NCI-H345 (cell line): ENCODE measurements around the gene IMPA2.
"Not testable (repeated sequence)": the region's sequence is repeated elsewhere in the genome, so short reads cannot be mapped to it uniquely, and the experiment has no call there.

ENCODE experiments used
- DNase-seq: peaks from one replicate; lab custom pipeline; 2025; lab: John Stamatoyannopoulos, UW

The IMPA2 gene

DNA sequence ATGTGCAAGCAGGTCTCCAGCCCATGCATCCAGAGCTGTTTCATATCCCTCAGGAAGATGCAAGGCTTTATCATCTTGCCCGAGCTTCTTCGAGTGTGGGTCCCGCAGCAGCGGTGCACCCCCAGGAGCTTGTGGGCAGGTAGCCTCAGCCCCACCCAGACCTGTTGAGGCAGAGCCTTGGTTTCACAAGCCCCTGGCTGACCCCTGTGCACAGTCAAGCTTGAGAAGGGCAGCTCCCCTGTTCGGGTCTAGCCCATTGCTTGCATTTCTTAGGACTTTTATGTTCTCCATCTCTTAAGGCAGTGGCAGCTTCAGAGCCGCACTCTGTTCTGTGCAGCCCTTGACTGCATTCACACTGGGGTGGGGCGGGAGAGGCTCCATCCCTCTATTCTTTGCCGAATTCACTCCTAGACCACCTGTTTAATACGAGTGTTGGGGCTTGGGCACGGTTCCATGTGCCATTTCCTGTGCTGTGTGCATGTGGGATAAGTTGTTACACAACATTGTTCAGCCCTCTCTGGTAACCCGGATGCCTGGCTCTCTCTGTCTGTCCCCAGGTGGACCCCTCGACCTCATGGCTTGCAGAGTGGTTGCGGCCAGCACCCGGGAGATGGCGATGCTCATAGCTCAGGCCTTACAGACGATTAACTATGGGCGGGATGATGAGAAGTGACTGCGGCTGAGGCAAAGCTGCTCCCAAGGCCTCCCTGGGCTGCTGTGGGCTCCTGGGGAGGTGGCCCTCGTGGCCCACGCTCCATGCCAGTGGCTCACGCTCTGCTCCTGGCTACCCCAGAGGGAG, 48.7 kb downstream of the IMPA2 start:
- DNase-seq, result no peak

DNA sequence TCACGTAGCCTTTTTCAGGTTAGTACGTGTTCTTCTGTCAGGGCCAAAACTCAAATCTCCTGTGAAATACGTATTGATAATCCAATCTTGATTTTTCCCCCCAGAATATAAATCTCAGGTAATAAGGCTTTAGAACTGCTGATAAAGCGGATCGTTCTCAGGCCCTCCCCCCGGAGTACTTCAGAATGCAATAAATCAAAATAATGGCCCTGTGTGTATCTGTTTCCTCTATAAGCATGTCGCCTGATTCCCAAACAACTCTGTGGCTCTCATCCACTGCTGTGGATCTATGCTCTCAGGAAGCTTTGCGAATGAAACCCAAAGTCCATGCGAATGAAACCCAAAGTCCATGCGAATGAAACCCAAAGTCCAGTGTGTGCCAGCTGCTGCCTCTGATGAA, 49.4 kb downstream of the IMPA2 start:
- no peak for DNase-seq

- no peak for DNase-seq
Observed at GRCh38 chr18:12031181-12031580, 49.9 kb downstream of the IMPA2 start.

DNA sequence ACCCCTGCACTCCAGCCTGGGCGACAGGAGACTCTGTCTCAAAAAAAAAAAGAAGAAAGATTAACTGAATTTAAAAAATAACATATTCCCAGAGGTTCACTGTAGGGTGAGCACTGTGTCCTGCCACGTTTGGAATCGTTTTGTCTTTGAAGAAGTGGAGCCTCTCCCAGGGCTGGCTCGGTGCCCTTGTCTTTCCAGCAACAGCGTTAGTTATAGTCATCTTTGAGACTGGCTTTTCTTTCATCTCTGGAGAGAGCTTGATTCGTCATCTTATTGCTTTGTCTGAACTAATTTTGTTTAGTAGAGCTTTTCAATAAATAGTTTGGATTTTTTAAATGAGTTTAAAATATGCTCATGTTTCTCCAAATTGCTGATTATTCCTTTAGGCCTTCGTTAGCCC, 50.5 kb downstream of the IMPA2 start:
- no peak for DNase-seq

GRCh38 chr18:12032786-12033642, 51.7 kb downstream of the IMPA2 start:
- no peak for DNase-seq

DNA sequence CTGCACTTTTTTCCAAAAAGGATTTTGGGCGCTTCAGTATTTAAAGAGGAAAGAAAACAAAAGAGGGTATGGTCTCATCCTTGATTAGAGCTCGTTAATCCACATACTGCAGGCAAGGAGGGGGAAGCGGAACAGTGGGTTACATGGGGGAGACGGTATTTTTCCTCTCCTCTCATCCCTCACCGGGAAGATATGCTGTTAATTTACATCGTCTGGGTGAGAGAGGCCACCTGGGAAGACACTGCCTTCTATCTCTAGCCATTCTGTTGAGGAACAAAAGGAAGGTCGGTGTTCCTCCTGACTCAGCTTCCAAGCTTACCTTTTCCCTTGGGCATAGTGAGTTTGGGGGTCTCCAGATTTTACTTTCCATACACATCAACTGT, 52.3 kb downstream of the IMPA2 start:
- no peak for DNase-seq

GRCh38 chr18:12034241-12035100, 53.2 kb downstream of the IMPA2 start:
- DNase-seq, result no peak

- no peak for DNase-seq
Observed at GRCh38 chr18:12035481-12035880, 54.2 kb downstream of the IMPA2 start.

DNA sequence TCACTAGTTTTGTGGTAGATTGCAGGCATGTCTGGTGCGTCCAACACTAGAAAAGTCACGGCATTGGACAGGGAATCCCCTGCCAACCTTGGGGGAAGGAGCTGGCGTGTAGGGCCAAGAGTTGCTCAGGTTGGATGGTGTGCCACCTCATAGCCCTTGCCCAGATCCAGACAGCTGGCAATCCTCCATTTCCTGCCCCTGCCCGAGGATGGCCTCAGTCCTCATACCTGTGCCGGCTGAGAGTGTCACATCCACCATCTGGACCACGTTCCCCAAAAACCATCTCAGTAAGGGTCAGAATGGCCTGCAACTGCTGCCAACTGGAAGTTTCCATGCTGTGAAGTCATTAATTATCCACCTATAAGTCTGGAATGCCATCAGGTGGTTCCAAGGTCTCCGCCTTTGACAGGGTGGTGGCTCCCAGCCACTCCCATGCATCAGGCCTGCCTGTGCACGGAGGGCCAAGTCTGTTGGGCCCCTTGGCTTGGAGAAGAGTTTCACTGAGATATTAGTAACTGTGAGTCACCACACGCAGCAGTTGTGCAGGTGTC, 55.0 kb downstream of the IMPA2 start:
- no peak for DNase-seq

DNA sequence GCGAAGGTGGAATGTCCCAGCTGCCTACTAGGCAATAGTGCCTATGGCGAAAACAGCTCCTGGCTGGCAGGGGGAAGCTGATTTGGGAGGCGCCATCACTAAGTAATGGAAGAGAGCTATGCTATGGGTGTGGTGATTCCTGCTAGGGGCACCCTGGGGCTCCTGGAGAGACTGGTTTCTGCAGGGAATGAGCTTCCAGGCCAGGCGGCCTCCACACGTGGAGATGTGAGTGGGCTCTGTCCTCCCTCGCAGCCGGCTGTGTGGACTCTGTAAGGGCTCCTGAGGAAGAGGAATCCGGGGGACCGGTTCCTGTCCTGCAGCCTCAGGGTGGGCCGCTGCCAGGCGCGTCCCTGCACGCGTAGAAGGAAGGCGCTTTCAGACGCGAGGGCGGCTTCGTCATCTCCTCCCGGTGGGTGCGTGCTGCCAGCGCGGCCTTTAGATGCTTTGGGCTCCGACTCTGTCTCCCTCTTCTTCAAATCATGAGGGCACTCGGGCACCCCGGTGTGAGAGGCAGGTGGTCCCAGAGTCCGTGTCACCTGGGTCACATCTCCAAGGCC, 56.9 kb downstream of the IMPA2 start:
- DNase-seq, result no peak

DNA sequence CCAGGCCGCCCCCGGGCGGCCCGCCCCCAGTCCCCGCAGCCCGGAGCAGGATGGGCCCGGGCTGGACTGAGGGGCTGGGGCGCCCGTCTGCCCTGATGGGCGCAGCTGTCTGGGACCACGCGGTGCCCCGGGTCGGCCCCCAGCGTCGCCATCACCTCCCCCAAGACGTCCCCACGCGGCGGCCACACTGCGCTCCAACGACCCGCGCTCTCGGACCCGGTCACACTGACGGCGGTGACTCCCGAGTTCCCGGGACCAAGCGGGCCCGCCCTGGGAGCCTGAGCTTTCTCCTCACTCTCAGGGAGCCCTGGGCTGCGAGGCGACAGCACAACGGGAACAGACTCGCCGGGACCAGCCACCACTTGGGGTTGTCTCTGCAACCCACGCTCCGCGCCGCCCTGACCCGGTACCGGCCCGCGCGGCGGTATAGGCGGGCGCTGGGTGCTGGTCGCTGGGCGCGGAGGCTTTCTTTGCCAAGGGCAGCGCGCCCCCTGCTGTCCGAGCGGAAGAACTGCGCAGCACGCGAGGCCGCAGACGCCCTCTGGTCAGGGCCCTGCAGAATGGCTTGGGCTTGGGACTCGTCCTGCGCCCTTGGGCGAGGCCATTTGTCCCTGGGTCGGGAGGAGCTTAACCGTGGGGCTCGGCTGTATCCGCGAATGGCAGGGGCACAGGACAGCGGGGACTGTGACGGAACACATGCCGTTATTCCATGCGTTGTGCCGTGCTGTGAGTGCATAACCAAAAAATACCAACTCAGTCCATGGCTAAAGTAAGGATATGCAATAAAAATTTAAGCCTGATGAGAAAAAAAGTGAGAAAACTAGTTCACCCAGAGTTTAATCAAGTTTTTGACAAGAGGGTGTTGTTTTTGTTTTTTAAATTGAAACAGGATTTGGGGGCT, 57.6 kb downstream of the IMPA2 start:
- DNase-seq, result peak; percentile 74

DNA sequence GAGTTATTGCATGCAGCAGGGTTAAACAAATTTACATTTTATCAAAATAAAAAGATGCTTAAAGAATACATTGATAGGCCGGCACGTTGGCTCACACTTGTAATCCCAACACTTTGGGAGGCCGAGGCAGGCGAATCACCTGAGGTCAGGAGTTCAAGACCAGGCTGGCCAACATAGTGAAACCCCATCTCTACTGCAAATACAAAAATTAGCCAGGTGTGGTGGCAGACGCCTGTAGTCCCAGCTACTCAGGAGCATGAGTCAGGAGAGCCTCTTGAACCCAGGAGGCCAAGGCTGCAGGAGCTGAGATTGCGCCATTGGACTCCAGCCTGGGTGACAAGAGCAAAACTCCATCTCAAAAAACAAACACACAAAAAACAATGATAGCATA, 58.2 kb downstream of the IMPA2 start:
- DNase-seq, result not testable (repeated sequence)

DNA sequence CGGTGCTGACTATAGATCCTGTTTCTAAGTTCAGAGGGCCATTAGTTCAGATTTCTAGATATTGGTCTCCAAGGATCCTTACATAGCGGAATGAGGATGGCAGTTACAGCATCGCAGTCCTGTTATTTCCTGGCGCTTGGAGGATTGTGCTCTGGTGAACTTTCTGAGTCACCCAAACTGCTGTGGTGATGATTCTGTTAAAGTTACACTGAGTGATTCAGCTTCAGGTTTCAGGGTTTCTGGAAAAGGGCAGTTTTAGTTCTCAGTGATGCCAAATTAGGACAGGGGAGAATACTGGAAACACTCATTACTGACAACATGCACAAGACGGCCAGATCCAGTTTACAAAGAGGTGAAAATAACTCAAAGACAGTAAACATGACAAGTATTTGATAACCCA, 60.3 kb downstream of the IMPA2 start:
- no peak for DNase-seq

DNA sequence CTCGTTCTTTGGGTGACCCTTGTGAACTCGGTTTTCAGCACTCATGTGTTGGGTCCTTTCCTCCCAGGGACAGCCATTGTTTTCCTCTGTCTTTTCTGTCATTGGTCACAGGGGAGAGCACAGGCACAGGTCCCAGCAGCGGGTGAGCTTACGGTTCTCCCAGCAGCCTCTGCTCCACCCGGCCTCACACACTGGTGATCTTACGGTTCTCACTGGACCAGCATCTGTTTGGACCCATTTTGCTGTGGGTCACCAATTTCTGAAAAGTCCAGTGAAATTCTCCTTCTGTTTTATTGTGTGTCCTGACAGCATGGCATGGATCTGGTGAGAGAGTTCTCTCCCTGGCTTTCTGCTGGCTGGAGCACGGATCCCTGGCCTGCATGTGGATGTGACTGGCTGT, 62.5 kb downstream of the IMPA2 start:
- DNase-seq, result no peak

DNA sequence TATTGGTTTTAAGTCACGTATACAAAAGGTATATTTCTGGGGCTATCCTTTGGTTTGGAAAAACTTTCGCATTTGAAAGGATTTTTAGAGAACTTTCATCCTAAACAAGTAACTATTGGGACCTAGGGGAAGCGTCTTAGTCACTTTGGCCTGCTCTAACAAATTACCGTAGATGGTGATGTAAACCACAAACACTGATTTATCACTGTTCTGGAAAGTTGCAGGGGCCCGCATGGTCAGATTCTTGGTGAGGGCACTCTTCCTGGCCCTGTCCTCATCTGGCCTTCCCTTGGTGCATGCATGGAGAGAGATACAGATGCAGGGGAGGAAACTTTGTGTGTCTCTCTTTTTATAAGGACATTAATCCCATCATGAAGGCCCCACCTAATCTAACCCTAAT, 63.3 kb downstream of the IMPA2 start:
- no peak for DNase-seq

DNA sequence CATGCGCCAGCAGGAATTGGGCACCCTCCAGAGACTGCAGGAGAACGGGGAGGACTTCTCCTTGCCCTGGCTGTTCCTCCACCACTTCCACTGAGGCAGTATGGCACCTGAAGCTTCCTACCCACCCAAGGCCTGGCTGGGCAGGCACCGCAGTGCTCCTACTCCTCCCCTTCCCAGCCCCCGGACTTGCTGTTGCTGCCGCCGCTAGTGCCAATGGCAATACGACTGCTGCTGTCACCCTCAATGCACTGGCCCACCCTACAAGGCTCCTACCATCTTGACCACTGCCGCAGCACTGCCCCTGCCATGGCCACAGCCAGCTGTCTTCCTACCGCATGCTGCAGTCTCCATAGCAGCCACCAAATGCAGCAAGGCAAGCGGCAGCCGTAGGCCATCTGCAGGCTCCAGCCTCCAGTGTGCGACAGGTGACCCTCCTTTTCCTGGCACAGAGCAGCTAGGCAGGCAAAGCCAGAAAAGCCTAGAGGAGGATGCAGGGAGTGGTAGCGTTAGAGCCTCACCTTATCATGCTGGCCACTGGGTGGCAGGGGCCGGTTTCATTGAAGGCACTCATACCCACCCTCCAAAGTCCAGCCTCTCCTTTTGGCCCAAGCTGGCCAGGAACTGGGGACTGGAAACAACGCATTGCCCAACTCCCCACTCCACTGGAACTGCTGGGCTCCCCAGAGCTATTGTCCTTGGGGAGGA, 64.9 kb downstream of the IMPA2 start:
- no peak for DNase-seq

DNA sequence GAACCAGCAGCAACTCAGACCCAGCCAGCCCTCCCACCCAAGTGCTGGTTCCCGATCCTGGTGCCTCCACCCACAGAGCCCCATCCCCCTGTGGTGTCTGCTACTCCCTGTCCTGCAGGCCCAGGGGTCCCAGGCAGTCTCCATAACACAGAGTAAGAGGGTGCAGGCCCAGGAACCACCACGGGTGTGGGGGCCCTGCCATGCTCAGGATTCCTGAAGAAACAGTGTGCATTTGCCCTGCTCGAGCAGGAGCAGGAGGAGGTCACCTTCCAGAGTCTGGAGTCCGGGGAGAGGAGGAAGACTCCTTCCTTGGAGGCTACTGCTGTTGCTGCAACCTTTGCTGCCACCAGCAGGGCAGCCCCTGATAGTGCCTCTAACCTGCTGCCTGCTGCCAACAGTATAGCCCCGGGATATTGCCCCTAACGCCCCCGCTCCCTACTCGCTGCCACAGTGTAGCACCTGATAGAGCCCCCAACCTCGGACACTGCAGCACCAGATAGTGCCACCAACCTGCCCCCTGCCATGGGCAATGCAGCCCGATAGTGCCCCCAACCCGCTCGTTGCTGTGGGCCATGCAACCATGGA, 65.5 kb downstream of the IMPA2 start:
- DNase-seq, result no peak

GRCh38 chr18:12048010-12048826, 66.9 kb downstream of the IMPA2 start:
- no peak for DNase-seq

- no peak for DNase-seq
Observed at GRCh38 chr18:12048827-12049175, 67.5 kb downstream of the IMPA2 start.
